Fibroblast of the aortic adventitia (primary cell): ENCODE results near the gene TYW1. TPM values are rescaled to one million over a fixed set of nuclear protein-coding genes. Genes with fewer than 3 reads are reported as not detected.
"Not testable (repeated sequence)": the region's sequence is repeated elsewhere in the genome, so short reads cannot be mapped to it uniquely, and the experiment has no call there.

Experiments
- DNase-seq: peaks from one replicate; pipeline ENCODE4 v3.0.0-alpha.2; 2010; ENCODE audit warnings: low read depth
- H3K4me3 ChIP-seq: 2 replicates; pipeline ENCODE4 v1.5.1; 2011; ENCODE audit warnings: low read depth, mild to moderate bottlenecking, control low read depth, low read length, moderate library complexity
- total RNA-seq: library from RNA; depleted of rRNA; stranded (reverse); fragments of >200 nt; gene quantifications from 2 replicates; pipeline ENCODE4 v1.2.3, GENCODE V29; 2012; ENCODE audit warnings: low replicate concordance
- TF ChIP-seq, protein P1 (sequence below): IDR thresholded peaks from 2 replicates; pipeline ENCODE4 v1.5.1; 2011; ENCODE audit warnings: mild to moderate bottlenecking, low read length, control low read depth, inconsistent platforms; ENCODE audit not compliant: insufficient read depth

The TYW1 gene
- total RNA-seq, 1 donor, result 15.0 TPM

DNA sequence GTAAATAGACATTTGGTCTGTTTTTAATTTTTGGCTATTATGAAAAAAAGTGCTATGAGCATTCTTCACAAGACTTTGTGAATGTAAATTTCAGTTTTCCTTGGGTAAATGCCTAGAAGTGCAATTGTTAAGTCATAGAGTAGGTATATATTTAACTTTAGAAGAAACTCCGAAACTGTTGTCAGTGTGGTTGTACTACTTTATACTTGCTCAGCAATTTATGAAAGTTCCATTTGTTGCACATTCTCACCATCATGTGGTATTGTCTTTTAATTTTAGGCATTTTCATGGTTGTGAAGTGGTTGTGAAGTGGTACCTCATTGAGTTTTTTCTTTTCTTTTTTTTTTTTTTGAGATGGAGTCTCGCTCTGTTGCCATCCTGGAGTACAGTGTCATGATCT lies 60.0 kb downstream of the TYW1 start:
- no peak for DNase-seq
- TF ChIP-seq, protein P1, sequence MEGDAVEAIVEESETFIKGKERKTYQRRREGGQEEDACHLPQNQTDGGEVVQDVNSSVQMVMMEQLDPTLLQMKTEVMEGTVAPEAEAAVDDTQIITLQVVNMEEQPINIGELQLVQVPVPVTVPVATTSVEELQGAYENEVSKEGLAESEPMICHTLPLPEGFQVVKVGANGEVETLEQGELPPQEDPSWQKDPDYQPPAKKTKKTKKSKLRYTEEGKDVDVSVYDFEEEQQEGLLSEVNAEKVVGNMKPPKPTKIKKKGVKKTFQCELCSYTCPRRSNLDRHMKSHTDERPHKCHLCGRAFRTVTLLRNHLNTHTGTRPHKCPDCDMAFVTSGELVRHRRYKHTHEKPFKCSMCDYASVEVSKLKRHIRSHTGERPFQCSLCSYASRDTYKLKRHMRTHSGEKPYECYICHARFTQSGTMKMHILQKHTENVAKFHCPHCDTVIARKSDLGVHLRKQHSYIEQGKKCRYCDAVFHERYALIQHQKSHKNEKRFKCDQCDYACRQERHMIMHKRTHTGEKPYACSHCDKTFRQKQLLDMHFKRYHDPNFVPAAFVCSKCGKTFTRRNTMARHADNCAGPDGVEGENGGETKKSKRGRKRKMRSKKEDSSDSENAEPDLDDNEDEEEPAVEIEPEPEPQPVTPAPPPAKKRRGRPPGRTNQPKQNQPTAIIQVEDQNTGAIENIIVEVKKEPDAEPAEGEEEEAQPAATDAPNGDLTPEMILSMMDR, result no peak
- H3K4me3 ChIP-seq, result no peak overlapping the region

DNA sequence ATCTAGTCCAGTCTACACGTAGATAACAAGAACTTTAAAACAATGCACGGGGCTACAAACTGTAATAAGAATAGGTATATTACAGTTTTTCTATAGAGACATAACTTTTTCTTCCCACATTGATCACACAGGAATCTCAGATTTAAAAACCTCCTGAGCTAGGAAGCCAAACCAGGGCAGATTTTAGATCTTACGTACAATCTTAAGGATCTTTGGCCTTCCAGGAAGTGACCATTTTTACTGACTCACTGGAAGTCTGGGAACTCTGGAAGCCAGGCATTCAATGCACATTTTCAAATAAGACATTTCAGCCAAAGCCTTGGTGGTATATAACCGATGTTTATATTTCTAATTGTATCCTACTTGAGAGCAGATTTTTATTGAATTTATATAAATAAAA lies 64.7 kb downstream of the TYW1 start:
- not testable (repeated sequence) for H3K4me3 ChIP-seq, DNase-seq

DNA sequence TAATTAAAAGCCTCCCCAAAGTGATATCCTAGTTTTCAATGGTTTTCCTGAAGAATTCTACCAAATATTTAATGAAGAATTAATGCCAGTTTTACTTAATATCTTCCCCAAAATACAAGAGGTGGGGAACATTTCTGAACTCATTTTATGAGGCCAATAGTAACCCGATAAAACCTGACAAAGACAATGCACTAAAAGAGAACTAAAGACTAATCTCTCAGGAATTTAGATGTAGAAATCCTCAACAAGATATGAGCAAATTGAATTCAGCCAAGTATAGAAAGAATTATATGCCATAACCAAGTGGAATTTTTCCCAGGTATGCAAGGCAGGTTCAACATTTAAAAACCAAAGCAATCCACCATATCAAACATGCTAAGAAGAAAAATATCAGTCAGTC lies 66.2 kb downstream of the TYW1 start:
- peak; percentile 54 for DNase-seq

DNA sequence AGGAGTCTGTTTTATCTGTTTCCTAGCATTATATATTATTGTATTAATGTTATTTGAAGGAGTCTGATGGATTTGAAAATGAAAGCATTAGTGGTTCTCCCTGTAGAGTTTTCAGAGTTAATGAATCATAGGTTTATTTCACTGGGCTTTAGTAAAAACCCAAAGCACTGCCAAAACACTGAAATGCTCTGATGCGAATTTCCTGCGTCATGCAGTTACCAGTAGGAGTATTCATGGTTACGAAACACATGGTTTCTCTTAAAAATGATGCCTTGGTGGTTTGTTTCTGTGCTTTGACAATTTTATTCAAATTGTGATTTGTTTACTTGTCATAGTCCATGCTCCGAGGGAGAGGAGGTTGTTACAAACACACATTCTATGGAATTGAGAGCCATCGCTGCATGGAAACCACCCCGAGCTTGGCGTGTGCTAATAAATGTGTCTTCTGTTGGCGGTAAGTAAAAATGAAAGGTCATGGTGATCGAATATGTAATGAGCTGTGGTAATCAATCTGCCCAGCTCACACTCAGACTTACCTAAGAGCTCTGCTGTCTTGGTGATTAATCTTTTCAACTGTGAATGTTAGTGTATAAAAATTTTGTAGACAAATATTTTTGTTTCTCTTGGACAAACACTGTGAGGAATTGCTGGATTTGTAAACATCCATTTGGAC lies 70.5 kb downstream of the TYW1 start:
- peak overlapping the region; percentile 31 for H3K4me3 ChIP-seq
- DNase-seq, result peak; percentile 93

More for the DNA sequence above, 66.2 kb downstream of the TYW1 start:
- H3K4me3 ChIP-seq, result not testable (repeated sequence)

DNA sequence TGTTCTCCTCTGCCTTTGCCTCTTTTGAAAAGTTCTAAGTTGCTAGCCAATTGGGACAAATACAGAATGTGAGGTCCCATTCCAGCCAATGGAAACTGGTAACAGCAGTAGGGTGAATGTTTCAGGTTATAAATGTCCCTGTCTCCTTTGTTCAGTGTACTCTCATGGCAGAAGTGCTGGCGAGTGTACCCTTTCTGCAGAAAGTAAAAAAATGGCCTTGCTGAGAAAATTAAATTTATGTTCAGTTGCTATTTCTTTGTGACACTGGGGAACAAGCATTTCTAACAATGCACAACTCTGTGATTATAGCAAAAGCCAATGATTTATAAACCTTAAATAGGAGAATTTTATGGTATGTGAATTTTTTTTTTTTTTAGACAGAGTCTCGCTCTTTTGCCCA lies 79.5 kb downstream of the TYW1 start:
- DNase-seq, H3K4me3 ChIP-seq: not testable (repeated sequence)

DNA sequence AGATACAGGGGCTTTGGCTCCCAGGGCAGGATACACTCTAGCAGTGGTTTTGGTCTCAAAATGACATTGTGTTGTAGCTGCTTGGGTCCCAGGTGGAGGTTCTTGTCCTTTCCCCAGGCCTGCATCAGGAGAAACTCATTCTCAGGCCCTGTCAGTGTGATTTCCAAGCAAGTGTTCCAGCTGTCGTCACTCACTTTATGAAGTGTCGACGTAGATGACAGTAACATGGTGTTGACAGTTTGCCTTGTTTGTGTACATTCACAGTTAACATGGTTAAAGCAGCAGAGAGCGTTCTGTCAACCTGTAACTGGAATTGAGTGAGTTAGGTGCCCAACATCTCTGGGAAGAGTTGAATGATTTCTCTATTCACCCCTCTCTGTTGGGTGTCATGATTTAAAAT lies 86.2 kb downstream of the TYW1 start:
- not testable (repeated sequence) for DNase-seq, H3K4me3 ChIP-seq

DNA sequence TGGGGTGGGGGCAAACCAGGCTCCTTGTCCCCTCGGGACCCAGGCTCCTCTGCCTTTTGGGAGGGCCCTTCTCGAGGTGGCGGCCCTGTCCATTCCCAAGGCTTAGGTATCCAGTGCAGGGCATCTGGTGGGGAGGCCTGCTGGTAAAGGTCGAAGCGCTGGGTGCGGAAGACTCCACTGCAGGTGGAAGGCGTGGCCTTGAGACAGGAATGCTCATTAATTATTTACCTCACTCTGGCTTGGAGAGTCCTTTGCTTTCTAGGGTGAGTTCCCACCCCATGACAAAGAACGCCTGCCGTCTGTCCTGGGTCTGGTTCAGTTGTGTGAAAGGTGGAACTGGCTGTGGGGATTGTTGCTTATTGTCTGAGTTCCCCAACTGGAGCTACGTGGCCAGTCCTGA lies 92.6 kb downstream of the TYW1 start:
- H3K4me3 ChIP-seq, DNase-seq: not testable (repeated sequence)

DNA sequence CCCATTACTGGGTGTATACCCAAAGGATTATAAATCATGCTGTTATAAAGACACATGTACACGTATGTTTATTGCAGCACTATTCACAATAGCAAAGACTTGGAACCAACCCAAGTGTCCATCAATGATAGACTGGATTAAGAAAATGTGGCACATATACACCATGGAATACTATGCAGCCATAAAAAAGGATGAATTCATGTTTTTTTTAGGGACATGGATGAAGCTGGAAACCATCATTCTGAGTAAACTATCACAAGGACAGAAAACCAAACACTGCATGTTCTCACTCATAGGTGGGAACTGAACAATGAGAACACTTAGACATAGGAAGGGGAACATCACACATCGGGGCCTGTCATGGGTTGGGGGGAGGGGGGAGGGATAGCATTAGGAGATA lies 94.4 kb downstream of the TYW1 start:
- DNase-seq, H3K4me3 ChIP-seq: not testable (repeated sequence)

DNA sequence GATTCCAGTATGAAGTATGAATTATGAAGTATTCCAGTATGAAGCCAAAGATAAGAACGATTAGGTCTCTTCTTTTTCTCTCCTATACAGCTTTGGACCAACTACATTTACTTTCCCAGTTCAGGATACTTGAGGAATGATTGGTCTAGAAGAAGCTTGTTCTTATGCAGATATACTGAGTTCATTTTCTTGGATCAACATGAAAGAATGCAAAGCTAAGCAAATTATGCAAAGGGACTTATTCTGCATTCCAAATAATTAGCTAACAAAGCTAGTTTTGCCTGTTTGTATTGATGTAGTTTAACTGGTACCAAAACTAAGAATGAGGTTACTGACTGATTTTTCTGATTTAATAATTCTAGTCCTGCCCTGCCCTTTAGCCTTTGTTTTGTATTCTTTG lies 101.4 kb downstream of the TYW1 start:
- not testable (repeated sequence) for DNase-seq

DNA sequence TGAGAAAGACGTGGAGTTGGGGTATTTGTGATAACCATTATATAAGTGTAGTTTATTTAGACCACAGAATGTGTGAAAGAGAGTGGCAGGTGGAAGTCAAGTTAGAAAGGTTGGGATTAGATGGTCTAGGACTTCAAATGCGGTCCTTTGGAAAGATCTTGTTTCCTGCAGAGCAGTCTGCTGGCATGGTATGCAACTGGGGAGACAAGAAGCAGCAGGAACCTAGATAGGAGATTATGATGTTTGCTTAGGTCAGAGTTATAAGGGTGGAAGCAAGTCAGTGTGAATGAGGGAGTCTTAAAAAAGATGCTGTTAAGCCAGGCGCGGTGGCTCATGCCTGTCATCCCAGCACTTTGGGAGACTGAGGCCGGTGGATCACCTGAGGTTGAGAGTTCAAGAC lies 102.8 kb downstream of the TYW1 start:
- not testable (repeated sequence) for DNase-seq, H3K4me3 ChIP-seq

More for the DNA sequence above, 101.4 kb downstream of the TYW1 start:
- H3K4me3 ChIP-seq, result not testable (repeated sequence)

DNA sequence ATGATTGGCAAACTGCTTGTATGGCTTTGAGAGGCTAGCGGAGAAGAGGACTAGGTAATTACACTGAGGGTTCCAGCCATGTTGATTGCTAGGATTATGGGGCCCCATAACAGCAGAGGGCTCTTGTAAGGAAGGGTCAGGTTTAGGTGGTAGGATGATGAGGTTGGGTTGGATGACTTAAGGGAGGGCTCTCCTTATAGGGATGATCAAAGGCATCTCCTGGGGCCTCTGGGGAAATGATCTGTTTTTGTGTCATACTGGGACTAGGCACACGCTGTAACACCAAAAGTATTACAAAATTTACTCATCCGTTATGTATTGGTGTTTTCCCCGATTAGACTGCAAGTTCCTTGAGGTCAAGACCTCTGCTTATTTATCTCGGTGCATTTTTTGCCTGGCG lies 103.4 kb downstream of the TYW1 start:
- not testable (repeated sequence) for DNase-seq

DNA sequence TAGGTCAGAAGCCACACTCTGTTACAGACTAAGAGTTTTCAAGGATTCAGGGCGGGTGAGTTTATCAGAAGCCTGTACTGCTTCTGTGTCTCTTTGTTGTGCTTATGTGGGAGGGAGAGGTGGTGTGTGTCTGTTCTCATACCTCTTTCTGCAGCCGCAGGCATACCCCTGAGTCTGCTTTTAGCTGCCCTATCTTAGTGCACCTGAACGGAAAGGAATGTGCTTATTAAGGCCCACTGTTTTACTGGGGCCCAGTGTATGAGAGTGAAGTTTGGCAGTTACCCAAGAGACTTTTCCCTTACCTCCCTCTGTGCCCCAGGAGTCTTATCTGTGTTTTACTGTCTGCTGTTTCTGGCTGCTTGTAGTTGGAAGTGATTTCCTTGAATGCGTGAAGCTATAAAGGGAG lies 104.3 kb downstream of the TYW1 start:
- DNase-seq, result no peak
- no peak overlapping the region for H3K4me3 ChIP-seq

More for the DNA sequence above, 103.4 kb downstream of the TYW1 start:
- not testable (repeated sequence) for H3K4me3 ChIP-seq

DNA sequence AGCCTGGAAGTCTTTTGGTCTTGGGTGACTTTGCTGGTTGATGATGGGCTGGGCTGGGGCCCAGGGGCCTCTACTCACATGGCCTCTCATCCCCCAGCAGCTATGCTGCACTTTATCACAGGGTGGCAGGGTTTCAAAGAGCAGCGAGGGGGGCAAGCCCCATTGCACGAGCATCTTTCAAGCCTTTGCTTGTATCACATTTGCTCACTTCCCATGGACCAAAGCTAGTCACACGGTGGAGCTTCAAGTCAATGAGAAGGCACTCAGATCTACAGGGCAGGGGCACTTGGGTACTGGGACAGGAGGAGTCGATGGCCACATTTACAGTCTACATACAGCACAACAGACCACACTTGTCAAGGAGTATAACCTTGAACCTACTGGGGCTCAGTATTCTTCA lies 108.3 kb downstream of the TYW1 start:
- DNase-seq, H3K4me3 ChIP-seq: not testable (repeated sequence)

More for the DNA sequence above, 104.3 kb downstream of the TYW1 start:
- TF ChIP-seq, protein P1, result no peak
